GM20431 (cell line): ENCODE data around the gene ZFPM1.

Experiments used
- in situ Hi-C: fragments of 300-500 bp; cut with MseI, MboI; formaldehyde crosslinking; loops from one replicate; pipeline ENCODE4 v1.15.0; 2020; ENCODE audit warnings: low sequenced_read_pairs; ENCODE audit not compliant: unreplicated experiment

Gene ZFPM1

GRCh38 chr16:88453217-88453531 is at the start of gene ZFPM1:
ZFPM1 (plus strand) TSS chr16:88453280; CDS start chr16:88453639, 359 bp downstream.
- in situ Hi-C loops = no loop called here

- in situ Hi-C loops = loop anchor here (25.0 kb wide), 1 partner anchor 217 kb away; no protein-coding TSS in a partner anchor
These were observed 49.1 kb upstream of the ZFPM1 start for GRCh38 chr16:88403794-88404581.

GRCh38 chr16:88404769-88405168 is 48.3 kb upstream of the ZFPM1 start:
- in situ Hi-C loops = loop anchor here (25.0 kb wide), 1 partner anchor 217 kb away; no protein-coding TSS in a partner anchor

- in situ Hi-C loops = loop anchor here (25.0 kb wide), 1 partner anchor 218 kb away; no protein-coding TSS in a partner anchor
These were observed 47.6 kb upstream of the ZFPM1 start for GRCh38 chr16:88405216-88406060.

- in situ Hi-C loops = loop anchor here (25.0 kb wide), 1 partner anchor 219 kb away; no protein-coding TSS in a partner anchor
These were observed 46.7 kb upstream of the ZFPM1 start for GRCh38 chr16:88406096-88407041.

- in situ Hi-C loops = loop anchor here (25.0 kb wide), 1 partner anchor 220 kb away; no protein-coding TSS in a partner anchor
These were observed 46.0 kb upstream of the ZFPM1 start for GRCh38 chr16:88407042-88407420.

- in situ Hi-C loops = loop anchor here (25.0 kb wide), 1 partner anchor 221 kb away; no protein-coding TSS in a partner anchor
These were observed 45.3 kb upstream of the ZFPM1 start for GRCh38 chr16:88407807-88408206.

- in situ Hi-C loops = loop anchor here (25.0 kb wide), 1 partner anchor 221 kb away; no protein-coding TSS in a partner anchor
These were observed 44.4 kb upstream of the ZFPM1 start for GRCh38 chr16:88408561-88409142.

- in situ Hi-C loops = loop anchor here (25.0 kb wide), 1 partner anchor 222 kb away; no protein-coding TSS in a partner anchor
These were observed 43.6 kb upstream of the ZFPM1 start for GRCh38 chr16:88409296-88410065.

- in situ Hi-C loops = loop anchor here (25.0 kb wide), 1 partner anchor 223 kb away; no protein-coding TSS in a partner anchor
These were observed 42.6 kb upstream of the ZFPM1 start for GRCh38 chr16:88410297-88410968.

- in situ Hi-C loops = loop anchor here (25.0 kb wide), 1 partner anchor 225 kb away; no protein-coding TSS in a partner anchor
These were observed 41.0 kb upstream of the ZFPM1 start for GRCh38 chr16:88411951-88412576.

- in situ Hi-C loops = loop anchor here (25.0 kb wide), 1 partner anchor 225 kb away; no protein-coding TSS in a partner anchor
These were observed 40.3 kb upstream of the ZFPM1 start for GRCh38 chr16:88412766-88413165.

- in situ Hi-C loops = loop anchor here (25.0 kb wide), 1 partner anchor 226 kb away; no protein-coding TSS in a partner anchor
These were observed 39.8 kb upstream of the ZFPM1 start for GRCh38 chr16:88413231-88413630.

- in situ Hi-C loops = loop anchor here (25.0 kb wide), 1 partner anchor 226 kb away; no protein-coding TSS in a partner anchor
These were observed 39.4 kb upstream of the ZFPM1 start for GRCh38 chr16:88413631-88414030.

GRCh38 chr16:88414521-88415380 is 38.3 kb upstream of the ZFPM1 start:
- in situ Hi-C loops = loop anchor here (25.0 kb wide), 1 partner anchor 227 kb away; no protein-coding TSS in a partner anchor

- in situ Hi-C loops = loop anchor here (25.0 kb wide), 1 partner anchor 228 kb away; no protein-coding TSS in a partner anchor
These were observed 37.7 kb upstream of the ZFPM1 start for GRCh38 chr16:88415381-88415705.
